B cell (primary cell): ENCODE data around the gene CMIP. TPM values are rescaled to one million over a fixed set of nuclear protein-coding genes. Genes with fewer than 3 reads are reported as not detected.

Experiments
- ATAC-seq: fragments of 200-7000 bp; cut with Tn5 transposase; one replicate; pipeline ENCODE4 v1.10.0; 2021; ENCODE audit warnings: low read depth, mild to moderate bottlenecking, moderate number of reproducible peaks, moderate library complexity
- CTCF ChIA-PET: fragments of 350-600 bp; sonication (Branson Sonifier 250); formaldehyde crosslinking; loops from one replicate; lab custom pipeline; 2021; ENCODE audit warnings: antibody characterized with exemption, inconsistent platforms; lab: Charles Lee
- POLR2A ChIA-PET: fragments of 350-600 bp; sonication (Branson Sonifier 250); formaldehyde crosslinking; loops from one replicate; lab custom pipeline; 2021; ENCODE audit warnings: antibody characterized with exemption; lab: Charles Lee
- DNase-seq: peaks from one replicate; pipeline ENCODE4 v3.0.0; 2013
- H2AFZ ChIP-seq: 2 replicates; pipeline ENCODE4 v1.6.1; 2012; ENCODE audit warnings: mild to moderate bottlenecking, low read depth, low read length; ENCODE audit not compliant: insufficient read depth, poor library complexity, severe bottlenecking
- H3K27ac ChIP-seq, 2 donors: 1 replicate in 1 of 2; 2 replicates in 1 of 2; pipeline ENCODE4 v1.5.1; 2012 to 2013; ENCODE audit warnings: low read length in 2 of 2, mild to moderate bottlenecking in 2 of 2, moderate library complexity in 1 of 2
- H3K27me3 ChIP-seq, 4 experiments: fragments of 200-600 bp in 1 of 4; sonication (generic) in 1 of 4; replicated peaks in 1 of 4; 1 replicate in 2 of 4; 2 replicates in 2 of 4; pipeline versions ENCODE4 v1.6.1 to v1.7.0; 2013 to 2016; ENCODE audit warnings: low read length in 3 of 4, mild to moderate bottlenecking in 2 of 4, mixed read lengths in 1 of 4, moderate library complexity in 1 of 4; ENCODE audit not compliant: insufficient read depth in 4 of 4, control insufficient read depth in 3 of 4; ENCODE audit errors: control extremely low read depth in 1 of 4
- H3K36me3 ChIP-seq, 2 experiments: replicated peaks in 1 of 2; 1 replicate in 1 of 2; 2 replicates in 1 of 2; pipeline versions ENCODE4 v1.6.1 to v1.7.1; 2013; ENCODE audit warnings: low read length in 1 of 2; ENCODE audit not compliant: insufficient read depth in 2 of 2, control insufficient read depth in 1 of 2; ENCODE audit errors: control extremely low read depth in 1 of 2, extremely low read depth in 1 of 2
- H3K4me1 ChIP-seq, 2 donors: fragments of 200-600 bp in 1 of 2; sonication (generic) in 1 of 2; 1 replicate in 1 of 2; 2 replicates in 1 of 2; pipeline versions ENCODE4 v1.5.1 to v1.6.1; 2013 to 2017; ENCODE audit warnings: low read length in 2 of 2; ENCODE audit not compliant: control insufficient read depth in 2 of 2, insufficient read depth in 2 of 2
- H3K4me2 ChIP-seq: replicated peaks from 2 replicates; pipeline ENCODE3; 2012; ENCODE audit warnings: mild to moderate bottlenecking, low read depth, low read length; ENCODE audit not compliant: poor library complexity, severe bottlenecking
- H3K4me3 ChIP-seq, 5 experiments: fragments of 200-600 bp in 1 of 5; sonication (generic) in 1 of 5; 1 replicate in 3 of 5; 2 replicates in 2 of 5; pipeline versions ENCODE4 v1.5.1 to v1.7.0; 2011 to 2016; ENCODE audit warnings: low read length in 4 of 5, mild to moderate bottlenecking in 4 of 5, low read depth in 2 of 5, control low read depth in 1 of 5, moderate library complexity in 1 of 5; ENCODE audit not compliant: insufficient read depth in 1 of 5; ENCODE audit errors: control extremely low read depth in 1 of 5, extremely low read depth in 1 of 5
- H3K79me2 ChIP-seq: fragments of 200-600 bp; sonication (generic); one replicate; pipeline ENCODE4 v1.6.0; 2016; ENCODE audit warnings: low read length; ENCODE audit not compliant: control insufficient read depth, insufficient read depth
- H3K9ac ChIP-seq: fragments of 200-600 bp; sonication (generic); 2 replicates; pipeline ENCODE4 v1.6.1; 2017; ENCODE audit warnings: mild to moderate bottlenecking, low read length, moderate library complexity
- H3K9me3 ChIP-seq, 3 donors: one replicate each; pipeline versions ENCODE4 v1.6.1 to v1.7.1; 2013; ENCODE audit warnings: low read length in 2 of 3; ENCODE audit not compliant: control insufficient read depth in 2 of 3, insufficient read depth in 1 of 3; ENCODE audit errors: control extremely low read depth in 1 of 3
- H4K20me1 ChIP-seq: 2 replicates; pipeline ENCODE4 v1.6.0; 2012; ENCODE audit warnings: mild to moderate bottlenecking, low read length; ENCODE audit not compliant: insufficient read depth, control insufficient read depth, poor library complexity, severe bottlenecking
- H3K27ac Mint-ChIP-seq: one replicate; pipeline ENCODE4 v1.8.0; 2021; ENCODE audit warnings: mixed read lengths
- H3K27me3 Mint-ChIP-seq: one replicate; pipeline ENCODE4 v1.8.0; 2021; ENCODE audit warnings: mixed read lengths
- H3K4me1 Mint-ChIP-seq: one replicate; pipeline ENCODE4 v1.8.0; 2021; ENCODE audit warnings: mixed read lengths
- H3K4me3 Mint-ChIP-seq: one replicate; pipeline ENCODE4 v1.8.0; 2021; ENCODE audit warnings: mixed read lengths
- H3K9me3 Mint-ChIP-seq: one replicate; pipeline ENCODE4 v1.8.0; 2022; ENCODE audit warnings: mixed read lengths; ENCODE audit not compliant: insufficient read depth
- EZH2 ChIP-seq: IDR thresholded peaks from 2 replicates; pipeline ENCODE4 v1.6.1; 2012; ENCODE audit warnings: borderline replicate concordance, low read depth, mild to moderate bottlenecking, moderate library complexity, low read length; ENCODE audit not compliant: insufficient read depth, poor library complexity, severe bottlenecking
- WGBS: methylation state at CpG from one replicate; pipeline ENCODE4 v1.1.5; 2013; ENCODE audit warnings: missing lambda C conversion rate; ENCODE audit not compliant: insufficient coverage; 5-methylcytosine and 5-hydroxymethylcytosine counted together
- intact Hi-C: fragments of 100-400 bp; cut with micrococcal nuclease; formaldehyde crosslinking; loops from one replicate; pipeline ENCODE4 v1.10.0; 2022
- polyA plus RNA-seq: library from polyadenylated mRNA; depleted of rRNA; stranded (reverse); fragments of >200 nt; gene quantifications from 2 replicates; pipeline ENCODE4 v1.2.3, GENCODE V29; 2012
- total RNA-seq, 2 donors: library from RNA; stranded (reverse); fragments of 120-200 nt in 1 of 2; gene quantifications; 1 replicate in 1 of 2; 2 replicates in 1 of 2; pipeline versions ENCODE4 v1.2.3 to v1.2.4, GENCODE V29; 2013 to 2022
- TF ChIP-seq, protein P1 (sequence below): fragments of 200-600 bp; IDR thresholded peaks from one replicate; pipeline ENCODE4 v1.8.0; 2022; ENCODE audit warnings: antibody characterized with exemption, mild to moderate bottlenecking

The CMIP gene
- total and polyA plus RNA-seq, 2 donors (not counting 1 experiment from before 2014, with no cell fraction given), result 27.1 to 155 TPM

DNA sequence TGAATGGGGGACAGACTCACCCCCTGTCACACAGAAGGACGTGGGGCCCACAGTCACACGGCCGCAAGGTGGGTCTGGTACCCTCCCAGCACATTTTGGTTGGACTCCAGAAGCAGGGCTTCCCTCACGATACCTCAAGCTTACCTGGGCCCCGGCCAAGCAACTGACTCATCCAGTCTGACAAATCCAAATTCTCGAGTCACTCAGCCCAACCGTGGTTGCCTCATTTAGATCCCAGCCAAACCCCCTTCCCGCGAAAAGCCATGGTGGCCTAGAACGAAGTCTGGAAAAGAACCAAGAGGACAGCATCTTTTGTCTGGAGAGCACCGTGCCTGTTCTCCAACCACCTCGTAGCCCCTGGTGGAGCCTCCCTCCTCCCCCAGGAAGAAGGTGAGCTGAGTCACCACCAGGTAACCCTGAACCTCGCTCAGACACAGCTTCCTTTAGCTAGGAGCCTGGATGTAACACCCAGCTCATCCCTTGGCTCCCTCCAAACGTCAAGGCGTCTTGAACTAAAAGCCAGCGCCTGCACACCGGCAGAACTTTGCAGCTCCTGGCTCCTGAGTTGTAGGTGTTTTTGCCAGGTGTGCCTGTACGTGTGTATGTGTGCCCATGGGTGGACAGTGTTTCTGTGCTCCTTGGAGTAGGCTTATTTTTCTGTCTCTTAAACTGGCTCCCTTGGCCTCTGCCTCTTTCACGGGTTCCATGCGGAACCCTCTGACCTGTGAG, 78.9 kb downstream of the CMIP start:
- Mint-ChIP-seq H3K4me1 (peaks cover 48% of the 10 kb centered on the region), H3K9me3 (no peaks in the 10 kb centered on the region), H3K27ac (peak overlapping the region; percentile 63), H3K27me3 (no peaks in the 10 kb centered on the region), H3K4me3 (no peak overlapping the region)
- WGBS, result 90% methylated on average over 17 of the region's 20 CpGs
- Histone ChIP-seq H3K27ac (no peak overlapping the region), H3K36me3 (peaks cover 4 to 7% of the 10 kb centered on the region in 2 experiments), H3K27me3 (no peaks in the 10 kb centered on the region), H4K20me1 (peaks cover 84% of the 10 kb centered on the region), H3K79me2 (peaks cover 96% of the 10 kb centered on the region), H3K9ac (no peak overlapping the region), H3K4me2 (no peak overlapping the region), H3K4me3 (no peak overlapping the region), H2AFZ (no peak overlapping the region), H3K9me3 (no peaks in the 10 kb centered on the region), H3K4me1 (peaks cover 17 to 36% of the 10 kb centered on the region in 2 donors)
- intact Hi-C loops, result no loop called here
- no peak for ATAC-seq
- ChIA-PET POLR2A (no interaction called here), CTCF (interaction anchor here (0.6 to 1.0 kb wide), 2 partner anchors 80 to 120 kb away, joined by 3 read pairs; no protein-coding TSS in a partner anchor)
- TF ChIP-seq EZH2, result no peak
- TF ChIP-seq, protein P1, sequence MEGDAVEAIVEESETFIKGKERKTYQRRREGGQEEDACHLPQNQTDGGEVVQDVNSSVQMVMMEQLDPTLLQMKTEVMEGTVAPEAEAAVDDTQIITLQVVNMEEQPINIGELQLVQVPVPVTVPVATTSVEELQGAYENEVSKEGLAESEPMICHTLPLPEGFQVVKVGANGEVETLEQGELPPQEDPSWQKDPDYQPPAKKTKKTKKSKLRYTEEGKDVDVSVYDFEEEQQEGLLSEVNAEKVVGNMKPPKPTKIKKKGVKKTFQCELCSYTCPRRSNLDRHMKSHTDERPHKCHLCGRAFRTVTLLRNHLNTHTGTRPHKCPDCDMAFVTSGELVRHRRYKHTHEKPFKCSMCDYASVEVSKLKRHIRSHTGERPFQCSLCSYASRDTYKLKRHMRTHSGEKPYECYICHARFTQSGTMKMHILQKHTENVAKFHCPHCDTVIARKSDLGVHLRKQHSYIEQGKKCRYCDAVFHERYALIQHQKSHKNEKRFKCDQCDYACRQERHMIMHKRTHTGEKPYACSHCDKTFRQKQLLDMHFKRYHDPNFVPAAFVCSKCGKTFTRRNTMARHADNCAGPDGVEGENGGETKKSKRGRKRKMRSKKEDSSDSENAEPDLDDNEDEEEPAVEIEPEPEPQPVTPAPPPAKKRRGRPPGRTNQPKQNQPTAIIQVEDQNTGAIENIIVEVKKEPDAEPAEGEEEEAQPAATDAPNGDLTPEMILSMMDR, result no peak
- DNase-seq, result no peak

DNA sequence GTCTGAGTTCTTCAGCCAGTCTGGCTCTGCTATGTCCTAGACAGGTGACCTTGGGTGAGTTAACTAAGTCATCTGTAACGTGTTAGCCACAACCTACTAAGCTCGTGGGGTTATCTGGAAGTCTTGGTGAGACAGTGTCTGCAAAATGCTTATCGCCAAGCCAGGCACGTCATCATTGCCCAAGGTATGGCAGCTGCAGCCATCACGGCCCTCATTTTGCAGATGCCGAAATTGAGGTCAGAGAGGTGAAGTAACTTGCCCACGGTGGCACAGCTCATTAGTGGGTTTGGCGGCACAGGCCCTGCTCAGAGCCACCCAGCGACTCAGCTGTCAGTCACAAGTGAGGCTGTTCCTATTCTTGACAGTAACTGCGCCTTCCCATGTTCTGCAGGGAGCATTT, 79.8 kb downstream of the CMIP start:
- peaks cover 99% of the 10 kb centered on the region for H3K79me2 ChIP-seq
- H3K36me3 ChIP-seq, result peaks cover 4 to 7% of the 10 kb centered on the region in 2 experiments
- no peak overlapping the region for H3K4me3 ChIP-seq
- H3K27ac ChIP-seq, result no peak overlapping the region
- no peak overlapping the region for H2AFZ ChIP-seq
- DNase-seq (no peak), ATAC-seq (no peak)
- no peaks in the 10 kb centered on the region for H3K27me3 ChIP-seq
- TF ChIP-seq, protein P1, result no peak
- TF ChIP-seq EZH2, result no peak
- H3K27me3 Mint-ChIP-seq, result no peaks in the 10 kb centered on the region
- ChIA-PET POLR2A (interaction anchor here (0.5 to 0.7 kb wide), 2 partner anchors 23 to 205 kb away, joined by 3 to 7 read pairs; no protein-coding TSS in a partner anchor), CTCF (interaction anchor here (0.6 to 1.0 kb wide), 4 partner anchors 23 to 198 kb away, joined by 3 to 4 read pairs (median 3); no protein-coding TSS in a partner anchor)
- peaks cover 90% of the 10 kb centered on the region for H4K20me1 ChIP-seq
- intact Hi-C loops, result no loop called here
- no peak overlapping the region for H3K27ac Mint-ChIP-seq
- no peak overlapping the region for H3K9ac ChIP-seq
- H3K4me1 Mint-ChIP-seq, result peaks cover 48% of the 10 kb centered on the region
- no peak overlapping the region for H3K4me3 Mint-ChIP-seq
- no peaks in the 10 kb centered on the region for H3K9me3 Mint-ChIP-seq
- no peaks in the 10 kb centered on the region for H3K9me3 ChIP-seq
- WGBS, result 85% methylated on average over 9 of the region's 10 CpGs
- H3K4me2 ChIP-seq, result no peak overlapping the region
- peaks cover 17 to 31% of the 10 kb centered on the region in 2 donors for H3K4me1 ChIP-seq
